ENCODE results near the gene ZNF892.
"Not testable (repeated sequence)": the region's sequence is repeated elsewhere in the genome, so short reads cannot be mapped to it uniquely, and the experiment has no call there.

The ZNF892 gene

GRCh38 chr2:95207111-95207961, at the start of gene ZNF892:
Gene ZNF892 (plus strand): TSS chr2:95207521. CDS start chr2:95207816, 295 bp downstream.
- peak; percentile 46 to 54 for DNase-seq (ENCODE audit: low read depth in 2 of 2)

- DNase-seq (ENCODE audit: low read depth in 2 of 2): no peak
Observed at GRCh38 chr2:95158441-95158840, 48.9 kb upstream of the ZNF892 start.

- no peak for DNase-seq (ENCODE audit: low read depth in 2 of 2)
Observed at GRCh38 chr2:95158891-95159619, 48.3 kb upstream of the ZNF892 start.

- peak; percentile 26 to 43 for DNase-seq (ENCODE audit: low read depth in 2 of 2)
Observed at GRCh38 chr2:95159690-95160449, 47.5 kb upstream of the ZNF892 start, which contains the start of gene ZNF514. Gene ZNF514 (minus strand): TSS chr2:95159848. CDS start chr2:95153253, 6,595 bp downstream.

GRCh38 chr2:95165030-95165370, 42.3 kb upstream of the ZNF892 start:
- DNase-seq (ENCODE audit: low read depth in 2 of 2): no peak

GRCh38 chr2:95165371-95166064, 41.8 kb upstream of the ZNF892 start, which contains the start of gene ZNF2:
Gene ZNF2 (plus strand): TSS chr2:95165809. CDS start chr2:95176227, 10,418 bp downstream.
- peak; percentile 94 for DNase-seq (ENCODE audit: low read depth in 2 of 2)

- DNase-seq (ENCODE audit: low read depth in 2 of 2): no peak
Observed at GRCh38 chr2:95166065-95166763, 41.1 kb upstream of the ZNF892 start.

- no peak for DNase-seq (ENCODE audit: low read depth in 2 of 2)
Observed at GRCh38 chr2:95171902-95172301, 35.4 kb upstream of the ZNF892 start.

GRCh38 chr2:95174031-95174542, 33.2 kb upstream of the ZNF892 start:
- no peak for DNase-seq (ENCODE audit: low read depth in 2 of 2)

- DNase-seq (ENCODE audit: low read depth in 2 of 2): no peak
Observed at GRCh38 chr2:95179451-95179850, 27.9 kb upstream of the ZNF892 start.

- no peak for DNase-seq (ENCODE audit: low read depth in 2 of 2)
Observed at GRCh38 chr2:95181774-95182173, 25.5 kb upstream of the ZNF892 start.

GRCh38 chr2:95185197-95185596, 22.1 kb upstream of the ZNF892 start:
- no peak for DNase-seq (ENCODE audit: low read depth in 2 of 2)

GRCh38 chr2:95185973-95186372, 21.3 kb upstream of the ZNF892 start:
- no peak for DNase-seq (ENCODE audit: low read depth in 2 of 2)

GRCh38 chr2:95192956-95193355, 14.4 kb upstream of the ZNF892 start:
- not testable (repeated sequence) for DNase-seq (ENCODE audit: low read depth in 2 of 2)

- no peak for DNase-seq (ENCODE audit: low read depth in 2 of 2)
Observed at GRCh38 chr2:95203911-95204310, 3.4 kb upstream of the ZNF892 start.

- no peak for DNase-seq (ENCODE audit: low read depth in 2 of 2)
Observed at GRCh38 chr2:95204396-95204795, 2.9 kb upstream of the ZNF892 start.

GRCh38 chr2:95206096-95206495, 1.2 kb upstream of the ZNF892 start:
- no peak for DNase-seq (ENCODE audit: low read depth in 2 of 2)

- DNase-seq (ENCODE audit: low read depth in 2 of 2): no peak
Observed at GRCh38 chr2:95208106-95208505, 785 bp downstream of the ZNF892 start.

GRCh38 chr2:95215018-95215612, 7.8 kb downstream of the ZNF892 start:
- no peak for DNase-seq (ENCODE audit: low read depth in 2 of 2)

GRCh38 chr2:95220449-95220848, 13.1 kb downstream of the ZNF892 start:
- DNase-seq (ENCODE audit: low read depth in 2 of 2): no peak
